IMR-90 (cell line): ENCODE measurements around the gene HUS1B. TPM values are rescaled to one million over a fixed set of nuclear protein-coding genes. Genes with fewer than 3 reads are reported as not detected.

Experiments used
- ATAC-seq: fragments of 200-7000 bp; cut with Tn5 transposase; 2 replicates; pipeline ENCODE4 v1.9.1; 2020; ENCODE audit warnings: low read depth, mild to moderate bottlenecking, moderate library complexity
- Bru-seq: library from RNA; stranded (reverse); fragments of 400-500 nt; gene quantifications from one replicate; lab custom pipeline; 2021; lab: Mats Ljungman, UMichigan
- BruChase-seq, 2 experiments: library from RNA; stranded (reverse); fragments of 400-500 nt; gene quantifications; one replicate each; lab custom pipeline; 2021; lab: Mats Ljungman, UMichigan
- BruUV-seq: library from RNA; stranded (reverse); fragments of 400-500 nt; replicated peaks from 2 replicates; lab custom pipeline; 2021; lab: Mats Ljungman, UMichigan
- CTCF ChIA-PET: fragments of 300-600 bp; formaldehyde crosslinking; extraction: SDS; loops from one replicate; lab custom pipeline; 2021; ENCODE audit warnings: antibody characterized with exemption; lab: Yijun Ruan, JAX
- POLR2A ChIA-PET: fragments of 300-600 bp; sonication (Branson Sonifier 250); formaldehyde crosslinking; loops from one replicate; lab custom pipeline; 2022; ENCODE audit warnings: antibody characterized with exemption; ENCODE audit not compliant: unreplicated experiment; lab: Charles Lee
- DNase-seq: peaks from one replicate; pipeline ENCODE4 v3.0.0; 2013
- H2AFZ ChIP-seq: replicated peaks from 2 replicates; pipeline ENCODE3; 2013; ENCODE audit warnings: low read length, mild to moderate bottlenecking; ENCODE audit not compliant: poor library complexity
- H2AK5ac ChIP-seq: 2 replicates; pipeline ENCODE4 v1.6.1; 2013; ENCODE audit warnings: low read depth, low read length, inconsistent platforms
- H2AK9ac ChIP-seq: replicated peaks from 2 replicates; pipeline ENCODE3; 2013; ENCODE audit warnings: mild to moderate bottlenecking, low read depth, low read length, moderate library complexity; ENCODE audit not compliant: poor library complexity
- H2BK120ac ChIP-seq: 2 replicates; pipeline ENCODE4 v1.6.1; 2013; ENCODE audit warnings: low read depth, low read length, inconsistent platforms
- H2BK15ac ChIP-seq: 3 replicates; pipeline ENCODE4 v1.6.1; 2013; ENCODE audit warnings: low read depth, low read length, inconsistent platforms
- H2BK20ac ChIP-seq: 2 replicates; pipeline ENCODE4 v1.6.1; 2013; ENCODE audit warnings: low read depth, mild to moderate bottlenecking, inconsistent platforms, low read length, moderate library complexity
- H2BK5ac ChIP-seq: 2 replicates; pipeline ENCODE4 v1.6.1; 2013; ENCODE audit warnings: mild to moderate bottlenecking, low read depth, low read length, inconsistent platforms; ENCODE audit not compliant: poor library complexity, severe bottlenecking
- H3K14ac ChIP-seq: replicated peaks from 2 replicates; pipeline ENCODE4 v1.6.1; 2013; ENCODE audit warnings: low read depth, low read length, inconsistent platforms
- H3K18ac ChIP-seq: 2 replicates; pipeline ENCODE4 v1.6.1; 2013; ENCODE audit warnings: low read depth, low read length, control low read depth
- H3K23ac ChIP-seq: 2 replicates; pipeline ENCODE4 v1.6.1; 2013; ENCODE audit warnings: low read depth, low read length, inconsistent platforms
- H3K27ac ChIP-seq: 2 replicates; pipeline ENCODE4 v1.5.1; 2013; ENCODE audit warnings: mild to moderate bottlenecking, control low read depth, low read length; ENCODE audit not compliant: insufficient read depth
- H3K27me3 ChIP-seq: 2 replicates; pipeline ENCODE4 v1.6.1; 2013; ENCODE audit warnings: low read length; ENCODE audit not compliant: control insufficient read depth, insufficient read depth
- H3K36me3 ChIP-seq: 2 replicates; pipeline ENCODE4 v1.6.1; 2013; ENCODE audit warnings: low read length, mixed read lengths; ENCODE audit not compliant: control insufficient read depth, insufficient read depth
- H3K4ac ChIP-seq: 2 replicates; pipeline ENCODE4 v1.6.1; 2013; ENCODE audit warnings: low read depth, low read length, inconsistent platforms
- H3K4me1 ChIP-seq: 2 replicates; pipeline ENCODE4 v1.6.1; 2013; ENCODE audit warnings: low read length, mixed read lengths; ENCODE audit not compliant: control insufficient read depth, insufficient read depth
- H3K4me2 ChIP-seq: 2 replicates; pipeline ENCODE4 v1.6.1; 2013; ENCODE audit warnings: low read depth, mild to moderate bottlenecking, control low read depth, low read length, moderate library complexity
- H3K4me3 ChIP-seq: 2 replicates; pipeline ENCODE4 v1.5.1; 2013; ENCODE audit warnings: low read depth, mild to moderate bottlenecking, control low read depth, low read length, moderate library complexity; ENCODE audit not compliant: insufficient read depth
- H3K56ac ChIP-seq: 2 replicates; pipeline ENCODE4 v1.6.1; 2013; ENCODE audit warnings: low read length, inconsistent platforms; ENCODE audit not compliant: insufficient read depth; ENCODE audit errors: extremely low read depth
- H3K79me1 ChIP-seq, 2 experiments: 2 replicates each; pipeline ENCODE4 v1.6.1; 2013; ENCODE audit warnings: low read length in 2 of 2, inconsistent platforms in 1 of 2, low read depth in 1 of 2
- H3K9ac ChIP-seq: 2 replicates; pipeline ENCODE4 v1.6.1; 2013; ENCODE audit warnings: low read depth, low read length, control low read depth
- H3K9me1 ChIP-seq: 2 replicates; pipeline ENCODE4 v1.6.1; 2013; ENCODE audit warnings: low read length, inconsistent platforms; ENCODE audit not compliant: insufficient read depth
- H3K9me3 ChIP-seq: 2 replicates; pipeline ENCODE4 v1.6.1; 2013; ENCODE audit warnings: low read length; ENCODE audit not compliant: control insufficient read depth, insufficient read depth
- H4K20me1 ChIP-seq: 2 replicates; pipeline ENCODE4 v1.6.1; 2013; ENCODE audit warnings: low read length, inconsistent platforms; ENCODE audit not compliant: insufficient read depth
- H4K5ac ChIP-seq: 2 replicates; pipeline ENCODE4 v1.6.1; 2013; ENCODE audit warnings: mild to moderate bottlenecking, low read depth, low read length, control low read depth
- H4K8ac ChIP-seq, 2 experiments: 2 replicates each; pipeline ENCODE4 v1.6.1; 2013; ENCODE audit warnings: low read depth in 2 of 2, low read length in 2 of 2, control low read depth in 1 of 2, inconsistent platforms in 1 of 2
- H4K91ac ChIP-seq: 2 replicates; pipeline ENCODE4 v1.6.1; 2013; ENCODE audit warnings: low read depth, low read length, inconsistent platforms; ENCODE audit not compliant: insufficient read depth
- CEBPB ChIP-seq: IDR thresholded peaks from 2 replicates; pipeline ENCODE4 v1.6.1; 2012; ENCODE audit warnings: low read depth, low read length, improper control_type of control experiment
- CHD1 ChIP-seq: IDR thresholded peaks from 2 replicates; pipeline ENCODE4 v1.6.1; 2012; ENCODE audit warnings: low read depth, low read length, improper control_type of control experiment
- FOS ChIP-seq: fragments of 150-350 bp; IDR thresholded peaks from 2 replicates; pipeline ENCODE4 v1.6.1; 2016; ENCODE audit warnings: low read depth, low read length
- MAFK ChIP-seq: IDR thresholded peaks from 2 replicates; pipeline ENCODE4 v1.6.1; 2012; ENCODE audit warnings: low read depth, low read length, improper control_type of control experiment
- MAZ ChIP-seq: IDR thresholded peaks from 2 replicates; pipeline ENCODE4 v1.6.1; 2012; ENCODE audit warnings: low read depth, mild to moderate bottlenecking, low read length, improper control_type of control experiment, moderate library complexity, borderline replicate concordance
- MXI1 ChIP-seq: IDR thresholded peaks from 2 replicates; pipeline ENCODE4 v1.6.1; 2012; ENCODE audit warnings: low read depth, mild to moderate bottlenecking, low read length, moderate library complexity, borderline replicate concordance
- NFE2L2 ChIP-seq: fragments of 150-350 bp; IDR thresholded peaks from 2 replicates; pipeline ENCODE4 v1.6.1; 2016; ENCODE audit warnings: low read depth, mild to moderate bottlenecking, low read length
- RAD21 ChIP-seq: IDR thresholded peaks from 2 replicates; pipeline ENCODE4 v1.6.1; 2012; ENCODE audit warnings: low read length, improper control_type of control experiment
- RCOR1 ChIP-seq: IDR thresholded peaks from 2 replicates; pipeline ENCODE4 v1.6.1; 2012; ENCODE audit warnings: mild to moderate bottlenecking, low read length, improper control_type of control experiment; ENCODE audit not compliant: insufficient replicate concordance
- RFX5 ChIP-seq: IDR thresholded peaks from 2 replicates; pipeline ENCODE4 v1.8.0; 2012; ENCODE audit warnings: low read depth, mild to moderate bottlenecking, low read length, moderate library complexity
- WGBS, 2 experiments: methylation state at CpG; one replicate each; pipeline versions ENCODE4 v1.1.5 to v1.1.7; 2013; ENCODE audit warnings: missing lambda C conversion rate in 2 of 2; ENCODE audit not compliant: insufficient read length in 1 of 2; ENCODE audit errors: extremely low coverage in 2 of 2; 5-methylcytosine and 5-hydroxymethylcytosine counted together
- dilution Hi-C: fragments of 300-500 bp; cut with HindIII; formaldehyde crosslinking; loops from one replicate; pipeline ENCODE4 v1.14.3; 2018; ENCODE audit warnings: low sequenced_read_pairs; ENCODE audit not compliant: unreplicated experiment
- in situ Hi-C: fragments of 300-500 bp; cut with MboI; formaldehyde crosslinking; loops from 3 replicates; pipeline ENCODE4 v1.14.3; 2019; ENCODE audit warnings: low sequenced_read_pairs, inconsistent platforms, mixed read lengths
- intact Hi-C: fragments of 100-400 bp; cut with micrococcal nuclease; formaldehyde crosslinking; loops from 2 replicates; pipeline ENCODE4 v1.10.0; 2022
- long read RNA-seq: library from polyadenylated mRNA; unstranded; transcript quantifications from one replicate; pipeline ENCODE4 v2.0.0, GENCODE V29; 2021; ENCODE audit not compliant: unreplicated experiment
- polyA plus RNA-seq, 3 experiments: library from polyadenylated mRNA; depleted of rRNA; stranded (reverse); fragments of >200 nt; gene quantifications; 2 replicates each; pipeline ENCODE4 v1.2.3, GENCODE V29; 2012; ENCODE audit warnings: low replicate concordance in 1 of 3
- total RNA-seq: library from RNA; depleted of rRNA; stranded (reverse); fragments of >200 nt; gene quantifications from 2 replicates; pipeline ENCODE4 v1.2.3, GENCODE V29; 2012; rRNA removed
- TF ChIP-seq, protein P1 (sequence below): conservative IDR thresholded peaks from 2 replicates; pipeline ENCODE4 v1.5.1; 2012; ENCODE audit warnings: mild to moderate bottlenecking, low read depth, low read length, improper control_type of control experiment
- TF ChIP-seq, protein P2 (sequence below): fragments of 150-350 bp; IDR thresholded peaks from 2 replicates; pipeline ENCODE4 v1.6.1; 2017; ENCODE audit warnings: mild to moderate bottlenecking, antibody characterized with exemption, low read length, low read depth

Gene HUS1B
- 0.36 and 0.56 TPM in 2 replicates for total RNA-seq
- polyA plus RNA-seq (2012; rRNA removed) = 0.39 and 0.59 TPM in 2 replicates
- 0.29 and 0.60 TPM in 2 replicates for polyA plus RNA-seq (2012; cell fraction: cytosol; rRNA removed)
- 0.79 and 1.5 TPM in 2 replicates for polyA plus RNA-seq (2012; cell fraction: nucleus; rRNA removed; ENCODE audit: low replicate concordance)
- Bru-seq, nascent RNA = percentile 60 among the genes with signal in this experiment
- BruChase-seq, experiment 1, labeled RNA remaining after a 6-hour chase = percentile 51 among the genes with signal in this experiment
- percentile 67 among the genes with signal in this experiment for BruChase-seq, experiment 2, labeled RNA remaining after a 2-hour chase
- long read RNA-seq = 0 reads

DNA sequence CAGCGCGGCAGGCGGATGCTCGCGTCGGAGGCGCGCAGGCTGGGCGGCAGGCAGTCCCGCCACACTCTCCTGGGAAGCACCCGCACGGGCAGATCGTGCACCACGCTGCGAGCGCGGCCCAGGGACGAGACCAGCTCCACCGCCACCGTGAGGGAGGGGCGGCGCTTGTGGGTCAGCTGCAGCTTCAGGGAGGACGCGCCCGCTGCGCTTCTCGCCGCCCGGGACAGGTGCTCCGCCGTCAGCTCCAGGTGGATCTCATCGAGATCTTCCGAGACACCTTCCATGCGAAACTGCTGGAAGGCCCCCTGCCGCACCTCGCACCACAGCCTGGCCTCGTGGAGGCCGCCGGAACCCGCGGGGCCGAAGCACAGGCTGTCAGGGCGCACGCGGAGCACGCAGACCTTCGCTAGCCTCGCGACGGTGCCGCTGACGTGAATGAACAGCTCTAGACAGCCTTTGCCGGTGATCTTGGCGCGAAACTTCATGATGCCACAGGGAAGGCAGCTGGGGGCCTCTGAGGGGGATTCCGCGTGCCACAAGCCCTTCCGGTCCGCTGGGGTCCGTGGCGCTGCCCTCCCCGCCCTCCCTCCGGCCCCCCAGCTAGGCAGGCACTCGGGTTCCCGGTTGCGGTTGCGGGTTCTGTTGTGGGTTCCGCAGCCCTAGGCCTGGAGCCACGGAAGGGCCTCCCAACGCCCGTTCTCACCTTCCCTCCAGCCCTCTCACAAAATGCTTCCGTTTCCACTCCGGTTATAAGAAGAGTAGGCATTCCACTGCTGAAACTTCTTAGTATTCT lies at the start of gene HUS1B:
HUS1B (minus strand) TSS at position 641 of the 793 bp plus-strand sequence; CDS start at position 485, 156 bp downstream.
- in situ Hi-C loops (no loop called here), intact Hi-C loops (no loop called here), dilution Hi-C loops (no loop called here)
- BruUV-seq = no TSS peak
- no peak within 1 kb of the TSS for H2AFZ ChIP-seq
- CTCF ChIA-PET = interaction anchor here (0.6 kb wide), 1 partner anchor 14 kb away, joined by 3 read pairs; no protein-coding TSS in a partner anchor
- no peak within 1 kb of the TSS for H2AK5ac ChIP-seq
- 0 out of 3 replicates have a peak within 1 kb of the TSS, but pooled peaks have one; percentile 17 for H2BK15ac ChIP-seq
- peaks cover 22 to 58% of the 10 kb centered on the region in 2 experiments for H3K79me1 ChIP-seq
- no peak within 1 kb of the TSS for H2BK120ac ChIP-seq
- no peak within 1 kb of the TSS for H2AK9ac ChIP-seq
- no peak within 1 kb of the TSS for H3K27ac ChIP-seq
- ATAC-seq (no peak), DNase-seq (no peak)
- H3K4me1 ChIP-seq = peaks cover 5% of the 10 kb centered on the region
- no peaks in the 10 kb centered on the region for H3K9me3 ChIP-seq
- no peak within 1 kb of the TSS for H3K9ac ChIP-seq
- TF ChIP-seq RCOR1 = no peak
- no peak for TF ChIP-seq MAFK
- TF ChIP-seq, protein P1, sequence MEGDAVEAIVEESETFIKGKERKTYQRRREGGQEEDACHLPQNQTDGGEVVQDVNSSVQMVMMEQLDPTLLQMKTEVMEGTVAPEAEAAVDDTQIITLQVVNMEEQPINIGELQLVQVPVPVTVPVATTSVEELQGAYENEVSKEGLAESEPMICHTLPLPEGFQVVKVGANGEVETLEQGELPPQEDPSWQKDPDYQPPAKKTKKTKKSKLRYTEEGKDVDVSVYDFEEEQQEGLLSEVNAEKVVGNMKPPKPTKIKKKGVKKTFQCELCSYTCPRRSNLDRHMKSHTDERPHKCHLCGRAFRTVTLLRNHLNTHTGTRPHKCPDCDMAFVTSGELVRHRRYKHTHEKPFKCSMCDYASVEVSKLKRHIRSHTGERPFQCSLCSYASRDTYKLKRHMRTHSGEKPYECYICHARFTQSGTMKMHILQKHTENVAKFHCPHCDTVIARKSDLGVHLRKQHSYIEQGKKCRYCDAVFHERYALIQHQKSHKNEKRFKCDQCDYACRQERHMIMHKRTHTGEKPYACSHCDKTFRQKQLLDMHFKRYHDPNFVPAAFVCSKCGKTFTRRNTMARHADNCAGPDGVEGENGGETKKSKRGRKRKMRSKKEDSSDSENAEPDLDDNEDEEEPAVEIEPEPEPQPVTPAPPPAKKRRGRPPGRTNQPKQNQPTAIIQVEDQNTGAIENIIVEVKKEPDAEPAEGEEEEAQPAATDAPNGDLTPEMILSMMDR = no peak
- no peak for TF ChIP-seq MAZ
- no peak for TF ChIP-seq NFE2L2
- TF ChIP-seq CEBPB = no peak
- TF ChIP-seq CHD1 = no peak
- TF ChIP-seq RFX5 = no peak
- no peak for TF ChIP-seq FOS
- no peak for TF ChIP-seq RAD21
- no peak for TF ChIP-seq MXI1
- TF ChIP-seq, protein P2, sequence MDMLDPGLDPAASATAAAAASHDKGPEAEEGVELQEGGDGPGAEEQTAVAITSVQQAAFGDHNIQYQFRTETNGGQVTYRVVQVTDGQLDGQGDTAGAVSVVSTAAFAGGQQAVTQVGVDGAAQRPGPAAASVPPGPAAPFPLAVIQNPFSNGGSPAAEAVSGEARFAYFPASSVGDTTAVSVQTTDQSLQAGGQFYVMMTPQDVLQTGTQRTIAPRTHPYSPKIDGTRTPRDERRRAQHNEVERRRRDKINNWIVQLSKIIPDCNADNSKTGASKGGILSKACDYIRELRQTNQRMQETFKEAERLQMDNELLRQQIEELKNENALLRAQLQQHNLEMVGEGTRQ = no peak
- H3K56ac ChIP-seq = no peak within 1 kb of the TSS
- H4K20me1 ChIP-seq = peaks cover 12% of the 10 kb centered on the region; the same call in 1 of the 2 replicates
- H3K23ac ChIP-seq = no peak within 1 kb of the TSS
- no peak within 1 kb of the TSS for H3K4ac ChIP-seq
- H2BK5ac ChIP-seq = peak within 1 kb of the TSS; percentile 35
- POLR2A ChIA-PET = no interaction called here
- no peak within 1 kb of the TSS for H4K5ac ChIP-seq
- H3K27me3 ChIP-seq = no peaks in the 10 kb centered on the region
- H4K8ac ChIP-seq = no peak within 1 kb of the TSS
- no peak within 1 kb of the TSS for H3K4me2 ChIP-seq
- no peaks in the 10 kb centered on the region for H3K9me1 ChIP-seq
- H2BK20ac ChIP-seq = no peak within 1 kb of the TSS
- 95% methylated on average over 48 of the region's 73 CpGs; no CpG with 5 or more reads in 1 of the 2 experiments for WGBS, 2 experiments
- no peak within 1 kb of the TSS for H3K14ac ChIP-seq
- no peak within 1 kb of the TSS for H3K4me3 ChIP-seq
- no peak within 1 kb of the TSS for H4K91ac ChIP-seq
- no peak within 1 kb of the TSS for H3K18ac ChIP-seq
- H3K36me3 ChIP-seq = peaks cover 7% of the 10 kb centered on the region; the same call in 1 of the 2 replicates
